RWPE2 (cell line): ENCODE results near the gene FRY.

Experiments used
- ATAC-seq: fragments of 200-7000 bp; cut with Tn5 transposase; 3 replicates; pipeline ENCODE4 v1.9.1; 2021; ENCODE audit warnings: low read depth
- DNase-seq: peaks from one replicate; pipeline ENCODE4 v3.0.0-alpha.2; 2020; ENCODE audit warnings: low spot score
- H3K27ac ChIP-seq: fragments of 450-650 bp; 2 replicates; pipeline ENCODE4 v1.5.1; 2017; ENCODE audit warnings: mild to moderate bottlenecking; ENCODE audit not compliant: poor library complexity, severe bottlenecking
- H3K27me3 ChIP-seq: fragments of 250-450 bp; sonication (Bioruptor Pico); 2 replicates; pipeline ENCODE4 v1.5.1; 2021; ENCODE audit warnings: mild to moderate bottlenecking, moderate library complexity; ENCODE audit not compliant: insufficient read depth, poor library complexity, severe bottlenecking
- H3K36me3 ChIP-seq: fragments of 250-450 bp; sonication (Bioruptor Pico); 2 replicates; pipeline ENCODE4 v1.5.1; 2020; ENCODE audit warnings: low read depth, mild to moderate bottlenecking, moderate library complexity
- H3K4me1 ChIP-seq: fragments of 250-450 bp; sonication (Bioruptor Pico); 2 replicates; pipeline ENCODE4 v1.5.1; 2021; ENCODE audit warnings: mild to moderate bottlenecking, moderate library complexity; ENCODE audit not compliant: insufficient read depth, poor library complexity, severe bottlenecking
- H3K4me3 ChIP-seq: fragments of 250-450 bp; sonication (Bioruptor Pico); 2 replicates; pipeline ENCODE4 v1.5.1; 2021; ENCODE audit warnings: mild to moderate bottlenecking, moderate library complexity; ENCODE audit not compliant: severe bottlenecking
- H3K9me3 ChIP-seq: fragments of 250-450 bp; sonication (Bioruptor Pico); 2 replicates; pipeline ENCODE4 v1.5.1; 2021; ENCODE audit warnings: mild to moderate bottlenecking, moderate library complexity; ENCODE audit not compliant: severe bottlenecking
- TF ChIP-seq, protein P1 (sequence below): fragments of 450-650 bp; IDR thresholded peaks from one replicate; pipeline ENCODE4 v1.5.1; 2017; ENCODE audit warnings: mild to moderate bottlenecking, moderate library complexity; ENCODE audit not compliant: poor library complexity, severe bottlenecking

The FRY gene

DNA sequence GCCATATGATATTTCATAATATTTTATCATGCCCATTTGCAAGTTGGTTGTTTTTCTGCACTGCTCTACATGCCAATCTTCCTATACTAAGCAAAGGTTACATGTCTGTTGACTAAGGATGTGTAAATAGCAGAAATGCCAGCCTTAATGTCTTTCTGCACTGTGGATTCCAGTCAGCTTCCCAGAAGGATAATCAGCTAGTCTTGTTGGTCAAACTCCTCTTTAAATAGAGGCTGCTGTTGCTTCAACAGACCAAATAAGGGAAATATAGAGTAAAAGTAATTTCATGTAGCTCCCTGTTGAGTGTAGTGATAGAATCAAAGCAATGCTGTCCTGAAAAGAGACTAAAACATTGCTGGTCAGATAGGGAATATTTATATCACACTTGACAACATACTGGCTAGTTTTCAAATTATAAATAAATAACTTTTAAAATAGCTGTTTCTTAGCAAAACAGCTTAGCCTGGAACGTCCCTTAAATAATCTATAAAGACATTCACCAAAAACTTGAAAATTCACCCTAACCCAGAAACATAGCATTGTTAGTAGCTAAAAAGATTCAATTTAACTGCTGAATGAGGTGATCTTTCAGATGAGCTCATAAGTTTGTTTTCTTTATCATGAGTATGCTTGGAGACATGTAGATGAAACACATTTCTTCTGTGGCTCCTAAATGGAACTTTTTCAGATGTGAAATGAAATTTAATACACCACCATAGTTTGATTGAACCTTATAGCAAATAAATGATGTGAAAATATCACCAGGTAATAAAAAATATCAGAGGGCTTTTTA lies 56.6 kb downstream of the FRY start:
- Histone ChIP-seq H3K4me1 (peaks cover 9% of the 10 kb centered on the region), H3K4me3 (no peak overlapping the region), H3K27me3 (no peaks in the 10 kb centered on the region), H3K9me3 (no peaks in the 10 kb centered on the region), H3K27ac (no peak overlapping the region), H3K36me3 (no peaks in the 10 kb centered on the region)
- DNase-seq (no peak), ATAC-seq (no peak)
- TF ChIP-seq, protein P1, sequence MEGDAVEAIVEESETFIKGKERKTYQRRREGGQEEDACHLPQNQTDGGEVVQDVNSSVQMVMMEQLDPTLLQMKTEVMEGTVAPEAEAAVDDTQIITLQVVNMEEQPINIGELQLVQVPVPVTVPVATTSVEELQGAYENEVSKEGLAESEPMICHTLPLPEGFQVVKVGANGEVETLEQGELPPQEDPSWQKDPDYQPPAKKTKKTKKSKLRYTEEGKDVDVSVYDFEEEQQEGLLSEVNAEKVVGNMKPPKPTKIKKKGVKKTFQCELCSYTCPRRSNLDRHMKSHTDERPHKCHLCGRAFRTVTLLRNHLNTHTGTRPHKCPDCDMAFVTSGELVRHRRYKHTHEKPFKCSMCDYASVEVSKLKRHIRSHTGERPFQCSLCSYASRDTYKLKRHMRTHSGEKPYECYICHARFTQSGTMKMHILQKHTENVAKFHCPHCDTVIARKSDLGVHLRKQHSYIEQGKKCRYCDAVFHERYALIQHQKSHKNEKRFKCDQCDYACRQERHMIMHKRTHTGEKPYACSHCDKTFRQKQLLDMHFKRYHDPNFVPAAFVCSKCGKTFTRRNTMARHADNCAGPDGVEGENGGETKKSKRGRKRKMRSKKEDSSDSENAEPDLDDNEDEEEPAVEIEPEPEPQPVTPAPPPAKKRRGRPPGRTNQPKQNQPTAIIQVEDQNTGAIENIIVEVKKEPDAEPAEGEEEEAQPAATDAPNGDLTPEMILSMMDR, result no peak

DNA sequence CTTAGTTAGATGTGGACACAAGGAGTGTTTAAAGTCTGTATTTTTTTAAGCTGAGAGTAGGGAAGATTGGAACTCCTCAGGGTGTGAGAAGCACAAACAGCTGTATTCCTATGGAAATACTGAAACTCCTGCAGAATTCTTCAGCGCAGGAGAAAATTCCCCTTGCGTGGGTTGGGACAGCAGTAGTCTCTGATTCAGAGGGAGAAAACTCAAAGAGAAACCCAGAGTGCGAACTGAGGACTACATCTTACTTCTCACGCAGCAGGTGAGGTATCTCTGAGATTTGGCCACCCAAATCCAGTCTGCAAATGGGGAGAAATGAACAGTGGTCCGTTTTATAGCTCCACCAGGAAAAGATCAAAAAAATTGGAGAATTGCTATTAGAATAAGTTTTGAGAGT lies 60.9 kb downstream of the FRY start:
- DNase-seq (no peak), ATAC-seq (no peak)
- TF ChIP-seq, protein P1, result no peak
- no peaks in the 10 kb centered on the region for H3K9me3 ChIP-seq
- H3K4me3 ChIP-seq, result no peak overlapping the region
- H3K27me3 ChIP-seq, result no peaks in the 10 kb centered on the region
- H3K4me1 ChIP-seq, result peaks cover 9% of the 10 kb centered on the region
- no peak overlapping the region for H3K27ac ChIP-seq
- no peaks in the 10 kb centered on the region for H3K36me3 ChIP-seq

DNA sequence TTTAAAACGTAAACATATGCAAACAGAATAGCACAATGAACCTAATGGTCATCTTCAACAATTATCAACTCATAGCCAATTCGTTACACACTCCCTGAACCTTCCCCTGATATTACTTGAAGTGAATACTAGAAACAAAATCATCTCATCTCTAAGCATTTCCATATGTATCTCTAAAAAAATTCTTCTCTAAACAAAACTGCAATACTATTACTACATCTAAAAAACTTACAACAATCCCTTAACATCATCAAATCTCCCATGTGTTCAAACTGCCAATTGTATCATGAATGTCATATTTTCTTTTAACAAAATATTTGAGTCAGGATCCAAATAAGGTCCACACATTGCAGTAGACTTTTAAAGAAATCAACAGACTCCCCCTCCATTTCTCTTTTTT lies 61.4 kb downstream of the FRY start:
- DNase-seq (no peak), ATAC-seq (no peak)
- Histone ChIP-seq H3K4me1 (peaks cover 9% of the 10 kb centered on the region), H3K27ac (no peak overlapping the region), H3K27me3 (no peaks in the 10 kb centered on the region), H3K36me3 (no peaks in the 10 kb centered on the region), H3K9me3 (no peaks in the 10 kb centered on the region), H3K4me3 (no peak overlapping the region)
- TF ChIP-seq, protein P1, result no peak

DNA sequence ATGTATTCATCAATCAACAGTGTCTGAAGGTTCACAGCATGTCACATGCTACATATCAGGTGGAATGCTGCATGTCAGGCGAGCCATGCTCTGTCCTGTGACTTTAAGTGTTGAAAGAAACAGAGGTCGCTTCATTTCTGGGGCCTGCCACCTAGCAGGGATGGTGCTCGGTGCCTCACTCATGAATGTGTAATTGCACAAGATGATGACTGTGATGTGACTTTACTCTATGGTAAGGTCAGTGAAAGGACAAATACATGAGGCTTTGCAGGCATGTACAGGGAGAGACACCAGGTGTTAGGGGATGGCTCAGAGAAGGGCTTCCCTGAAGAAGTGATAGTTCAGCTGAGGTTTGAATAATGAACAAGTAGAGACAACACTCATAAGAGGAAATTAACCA lies 66.7 kb downstream of the FRY start:
- TF ChIP-seq, protein P1, result no peak
- ATAC-seq (peak; percentile 23; the same call in 1 of the 3 replicates), DNase-seq (no peak)
- Histone ChIP-seq H3K27ac (no peak overlapping the region), H3K4me1 (no peaks in the 10 kb centered on the region), H3K4me3 (no peak overlapping the region), H3K9me3 (no peaks in the 10 kb centered on the region), H3K27me3 (no peaks in the 10 kb centered on the region), H3K36me3 (no peaks in the 10 kb centered on the region)

DNA sequence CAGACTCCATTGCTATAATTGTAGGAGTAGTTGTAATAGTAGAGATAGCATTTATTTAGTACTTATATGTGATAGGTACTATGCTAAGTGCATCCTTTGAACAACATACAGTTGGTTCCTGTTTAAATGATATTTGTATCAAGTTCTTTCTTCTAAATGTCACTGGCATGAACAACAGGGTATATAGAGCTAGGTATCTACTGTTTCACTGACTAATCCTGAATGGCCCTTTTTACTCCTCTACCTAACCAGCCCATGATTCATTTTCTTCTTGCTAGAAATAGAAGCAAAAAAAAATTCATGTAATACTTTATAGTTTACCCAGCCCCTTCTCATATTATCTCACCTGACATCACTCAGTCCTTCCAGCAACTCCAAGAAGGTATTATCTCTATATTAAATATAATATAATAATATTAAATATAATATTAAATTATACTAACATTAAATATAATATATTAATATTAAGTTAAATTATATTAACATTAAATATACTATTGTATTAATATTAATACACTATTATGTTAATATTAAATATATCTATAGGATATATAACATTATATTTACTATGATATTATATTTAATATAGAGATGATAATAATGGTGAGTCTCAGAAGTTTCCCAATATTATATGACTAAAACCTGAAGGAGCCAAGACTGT lies 74.2 kb downstream of the FRY start:
- Histone ChIP-seq H3K4me1 (no peaks in the 10 kb centered on the region), H3K27me3 (no peaks in the 10 kb centered on the region), H3K36me3 (no peaks in the 10 kb centered on the region), H3K4me3 (no peak overlapping the region), H3K9me3 (no peaks in the 10 kb centered on the region), H3K27ac (no peak overlapping the region)
- TF ChIP-seq, protein P1, result no peak
- DNase-seq (no peak), ATAC-seq (no peak)
